Activated CD8-positive, alpha-beta memory T cell treated with anti-CD3 and anti-CD28 coated beads, Interleukin-2, amount 50 U/mL, for 24 hours (primary cell): Measurements from ENCODE around the gene SGCD.

Experiments
- DNase-seq: peaks from one replicate; pipeline ENCODE4 v3.0.0-alpha.2; 2020; ENCODE audit errors: extremely low read depth

SGCD gene

GRCh38 chr5:156361436-156362109 lies 34.6 kb downstream of the SGCD start:
- DNase-seq: no peak

DNA sequence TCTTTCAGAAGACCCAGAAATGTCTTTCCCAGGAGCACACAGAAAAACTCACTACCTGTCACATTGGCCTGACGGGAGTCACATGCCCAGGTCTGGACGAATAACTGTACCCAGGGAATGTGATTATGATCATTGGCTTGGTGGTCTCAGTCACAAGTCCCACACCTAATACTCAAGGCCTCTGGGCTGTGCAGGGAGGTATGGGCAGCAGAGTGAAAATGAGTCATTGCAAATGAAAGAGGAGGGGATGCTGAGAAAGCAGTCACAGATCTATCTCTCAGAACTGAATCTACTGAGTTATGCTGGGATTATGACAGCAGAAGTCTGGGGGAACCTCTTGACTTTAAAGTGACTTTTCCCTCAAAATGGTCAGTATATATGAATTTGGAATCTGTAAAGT lies 36.9 kb downstream of the SGCD start:
- DNase-seq: no peak

- DNase-seq: no peak
These were observed 39.6 kb downstream of the SGCD start for GRCh38 chr5:156366521-156366920.

- no peak for DNase-seq
These were observed 40.6 kb downstream of the SGCD start for GRCh38 chr5:156367597-156367996.

DNA sequence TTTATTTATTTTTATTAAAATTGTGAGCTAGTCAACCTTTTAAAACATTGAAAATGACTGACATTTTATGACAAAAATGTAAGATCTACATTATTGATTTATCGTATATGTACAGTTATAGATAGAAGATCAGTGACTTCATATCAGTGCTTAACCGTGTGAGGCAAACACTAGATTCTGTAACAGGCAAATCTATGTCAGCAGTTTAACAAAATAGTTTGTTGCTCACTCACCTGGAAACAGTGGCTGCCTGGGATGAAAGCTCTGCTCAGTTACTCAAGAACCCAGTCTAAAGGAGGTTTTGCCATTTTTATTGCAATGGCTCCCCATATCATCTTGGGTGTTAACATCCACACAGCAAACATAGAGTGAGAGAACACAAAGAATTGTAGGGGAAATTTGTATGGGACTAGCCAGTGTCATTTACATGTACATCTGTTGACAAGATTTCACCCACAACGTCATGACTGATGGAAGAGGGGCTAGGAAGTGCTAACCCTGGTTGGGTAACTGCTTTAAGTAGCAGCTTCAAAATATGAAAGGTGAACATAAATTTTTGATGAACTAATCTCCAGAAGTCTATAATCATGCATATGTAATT lies 49.0 kb downstream of the SGCD start:
- DNase-seq: no peak

DNA sequence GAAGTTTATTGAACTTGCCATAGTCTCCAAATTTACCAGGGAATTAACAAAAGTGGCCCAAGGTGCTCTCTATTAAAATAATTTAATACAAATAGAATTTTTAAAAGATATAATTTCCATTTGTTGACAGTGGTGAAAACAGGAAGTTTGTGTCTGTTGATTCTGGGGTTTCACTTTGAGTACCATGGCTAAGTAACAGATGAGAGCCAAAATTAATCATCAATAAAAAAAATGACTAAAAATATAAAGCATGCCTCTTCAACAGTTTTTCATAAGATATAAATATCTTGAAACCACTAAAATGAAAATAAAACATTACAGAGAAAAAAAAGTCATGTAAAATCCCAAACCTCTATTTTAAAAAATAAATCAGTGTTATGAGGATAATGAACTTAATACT lies 49.8 kb downstream of the SGCD start:
- DNase-seq: no peak

DNA sequence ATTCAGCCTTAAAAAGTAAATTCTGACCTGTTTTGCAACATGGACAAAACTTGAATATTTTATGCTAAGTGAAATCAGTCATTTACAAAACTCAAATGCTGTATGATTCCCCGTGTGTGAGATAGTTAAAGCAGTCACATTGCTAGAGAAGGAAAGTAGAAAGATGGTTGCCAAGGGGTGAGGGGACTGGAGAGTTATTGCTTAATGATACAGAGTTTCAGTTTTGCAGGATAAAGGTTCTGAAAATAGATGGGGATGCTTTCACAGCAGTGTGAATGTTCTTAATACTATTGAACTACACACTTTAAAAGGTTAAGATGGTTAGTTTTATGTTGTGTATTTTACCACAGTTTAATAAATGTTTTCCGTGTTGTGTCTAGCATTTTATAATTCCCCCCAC lies 51.2 kb downstream of the SGCD start:
- no peak for DNase-seq

GRCh38 chr5:156379206-156379605 lies 52.2 kb downstream of the SGCD start:
- DNase-seq: no peak

- DNase-seq: no peak
These were observed 53.9 kb downstream of the SGCD start for GRCh38 chr5:156380848-156381247.

DNA sequence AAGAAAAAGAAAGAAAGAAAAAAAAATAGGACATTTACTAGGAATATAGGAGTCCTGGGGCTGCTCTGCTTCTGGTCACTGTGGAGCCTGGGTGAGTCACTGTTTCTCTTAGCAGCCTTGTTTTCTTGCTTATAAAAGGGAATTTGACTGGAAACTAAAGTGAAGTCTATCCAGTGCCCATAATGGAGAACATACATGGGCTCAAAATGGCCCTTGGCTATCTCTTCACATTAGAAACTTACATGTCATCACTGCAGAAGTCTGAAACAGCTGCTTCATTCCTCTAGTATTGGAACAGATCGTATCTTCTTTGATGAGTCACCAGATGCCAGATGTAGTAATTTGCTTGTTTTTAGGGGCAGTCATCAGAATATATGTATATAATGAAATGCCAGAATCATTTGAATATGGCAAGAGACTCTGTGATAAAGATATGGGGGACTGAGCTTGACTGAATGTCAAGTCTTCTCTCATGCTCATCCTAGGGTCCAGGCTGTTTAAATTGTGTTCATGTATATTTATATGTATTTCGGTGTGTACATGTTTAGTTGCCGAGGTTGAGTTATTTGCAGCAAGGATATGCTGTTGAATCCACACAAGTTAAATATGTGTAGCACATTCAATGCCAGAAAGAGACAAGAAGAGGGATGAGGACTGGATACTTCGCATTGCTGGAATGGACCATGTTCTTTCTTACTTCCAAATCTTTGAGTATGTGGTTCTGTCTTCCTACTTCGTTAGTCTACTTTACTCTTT lies 56.7 kb downstream of the SGCD start:
- DNase-seq: no peak

- DNase-seq: no peak
These were observed 58.5 kb downstream of the SGCD start for GRCh38 chr5:156385416-156385815.

- no peak for DNase-seq
These were observed 60.0 kb downstream of the SGCD start for GRCh38 chr5:156386976-156387375.

GRCh38 chr5:156387391-156387790 lies 60.4 kb downstream of the SGCD start:
- no peak for DNase-seq

GRCh38 chr5:156388233-156388632 lies 61.3 kb downstream of the SGCD start:
- DNase-seq: no peak

DNA sequence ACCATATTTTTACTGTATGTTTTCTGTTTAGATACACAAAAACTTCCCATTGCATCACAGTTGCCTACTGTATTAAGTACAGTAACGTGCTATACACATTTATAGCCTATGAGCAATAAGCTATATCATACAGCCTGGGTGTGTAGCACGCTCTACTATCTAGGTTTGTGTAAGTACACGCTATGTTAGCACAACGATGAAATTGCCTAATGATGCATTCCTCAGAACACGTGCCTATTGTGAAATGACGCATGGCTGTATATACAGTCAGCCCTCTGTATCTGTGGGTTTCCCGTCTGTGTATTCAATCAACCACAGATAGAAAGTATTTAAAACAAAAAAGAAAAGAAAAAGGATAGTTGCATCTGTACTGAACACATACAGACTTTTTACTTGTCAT lies 64.2 kb downstream of the SGCD start:
- DNase-seq: no peak

- DNase-seq: no peak
These were observed 67.0 kb downstream of the SGCD start for GRCh38 chr5:156393980-156394379.

GRCh38 chr5:156394642-156395305 lies 67.8 kb downstream of the SGCD start:
- DNase-seq: no peak

- DNase-seq: no peak
These were observed 68.3 kb downstream of the SGCD start for GRCh38 chr5:156395306-156395675.

- no peak for DNase-seq
These were observed 69.3 kb downstream of the SGCD start for GRCh38 chr5:156396063-156396829.

DNA sequence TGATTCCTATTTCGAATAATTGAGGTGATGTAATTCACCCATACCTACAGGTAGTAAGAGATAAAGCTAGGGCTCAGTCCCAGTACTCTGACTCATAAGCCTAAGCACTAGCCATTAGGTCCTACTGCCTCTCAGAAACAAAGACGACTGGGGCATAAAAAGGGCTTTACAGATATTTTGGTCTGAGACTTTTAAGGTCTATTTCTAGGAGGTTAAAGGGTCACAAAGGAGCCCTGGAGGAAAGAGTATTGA lies 69.8 kb downstream of the SGCD start:
- DNase-seq: no peak

- no peak for DNase-seq
These were observed 72.4 kb downstream of the SGCD start for GRCh38 chr5:156399323-156399722.
